ENCODE data around the gene LIPC. TPM values are rescaled to one million over a fixed set of nuclear protein-coding genes. Genes with fewer than 3 reads are reported as not detected.

The LIPC gene
- total RNA-seq, 1 experiment from 2014 or later = not detected

- Histone ChIP-seq H3K4me1 (ENCODE audit: control insufficient read depth in 1 of 2, insufficient read depth in 2 of 2, low read length in 2 of 2) (peaks cover 2 to 18% of the 10 kb centered on the region in 2 experiments; a peak in 2 of 4 replicates), H3K27ac (ENCODE audit: low read depth, low read length) (no peak overlapping the region), H2AFZ (ENCODE audit: low read depth, low read length, poor library complexity, severe bottlenecking) (no peak overlapping the region), H3K9ac (ENCODE audit: low read length) (no peak overlapping the region), H3K9me3 (ENCODE audit: control insufficient read depth in 1 of 2, insufficient read depth in 1 of 2, low read depth in 1 of 2, low read length in 2 of 2) (no peaks in the 10 kb centered on the region), H3K4me3 (replicated peaks in 1 of 2; ENCODE audit: low read depth in 1 of 2, low read length in 2 of 2) (no peak overlapping the region), H3K27me3 (ENCODE audit: insufficient read depth, low read length) (no peaks in the 10 kb centered on the region), H3K36me3 (ENCODE audit: control insufficient read depth in 1 of 2, insufficient read depth in 2 of 2, low read length in 2 of 2) (no peaks in the 10 kb centered on the region), H3K9me2 (ENCODE audit: insufficient read depth) (no peaks in the 10 kb centered on the region), H4K20me1 (ENCODE audit: insufficient read depth) (no peaks in the 10 kb centered on the region), H3K79me2 (ENCODE audit: insufficient read depth, low read length) (no peaks in the 10 kb centered on the region), H3K4me2 (ENCODE audit: low read length) (no peak overlapping the region)
- RAD21 ChIA-PET (ENCODE audit: low non-redundant PET in 1 of 2, low total read pairs in 2 of 2, uncharacterized antibody in 2 of 2, unreplicated experiment in 2 of 2) = no interaction called here
- ATAC-seq = no peak
- POLR2A ChIA-PET = no interaction called here
- intact Hi-C loops (cut with micrococcal nuclease) = no loop called here
- CTCF ChIA-PET = no interaction called here
- DNase-seq (ENCODE audit: low read depth, low spot score) = no peak
- TF ChIP-seq FOSL1 (IDR thresholded peaks at IDR 0.05; ENCODE audit: low read depth) (no peak), ZNF274 (IDR thresholded peaks at IDR 0.05; ENCODE audit: low read depth, low read length) (no peak), MAX (IDR thresholded peaks at IDR 0.05) (no peak), EGR1 (IDR thresholded peaks at IDR 0.05; ENCODE audit: low read depth) (no peak), EZH2phosphoT487 (IDR thresholded peaks at IDR 0.05; ENCODE audit: borderline replicate concordance) (no peak), SP1 (IDR thresholded peaks at IDR 0.05; ENCODE audit: low read depth) (no peak), SRF (IDR thresholded peaks at IDR 0.05; ENCODE audit: low read depth) (no peak), POLR2AphosphoS5 (IDR thresholded peaks at IDR 0.05; ENCODE audit: low read depth, low read length) (no peak), POLR2A (IDR thresholded peaks at IDR 0.05; ENCODE audit: borderline replicate concordance, extremely low read depth, insufficient read depth, insufficient read length) (no peak), YY1 (IDR thresholded peaks at IDR 0.05; ENCODE audit: extremely low read depth, insufficient replicate concordance, low read depth, low read length) (no peak), JUND (IDR thresholded peaks at IDR 0.05) (no peak), SIN3A (IDR thresholded peaks at IDR 0.05; ENCODE audit: low read depth) (no peak), RAD21 (IDR thresholded peaks at IDR 0.05; ENCODE audit: low read depth) (no peak), ELF1 (IDR thresholded peaks at IDR 0.05; ENCODE audit: borderline replicate concordance, low read depth) (no peak), ZFX (IDR thresholded peaks at IDR 0.05) (no peak), TCF7L2 (IDR thresholded peaks at IDR 0.05; ENCODE audit: borderline replicate concordance, extremely low read depth, insufficient read depth, insufficient read length) (no peak)
- TF ChIP-seq, protein P1, sequence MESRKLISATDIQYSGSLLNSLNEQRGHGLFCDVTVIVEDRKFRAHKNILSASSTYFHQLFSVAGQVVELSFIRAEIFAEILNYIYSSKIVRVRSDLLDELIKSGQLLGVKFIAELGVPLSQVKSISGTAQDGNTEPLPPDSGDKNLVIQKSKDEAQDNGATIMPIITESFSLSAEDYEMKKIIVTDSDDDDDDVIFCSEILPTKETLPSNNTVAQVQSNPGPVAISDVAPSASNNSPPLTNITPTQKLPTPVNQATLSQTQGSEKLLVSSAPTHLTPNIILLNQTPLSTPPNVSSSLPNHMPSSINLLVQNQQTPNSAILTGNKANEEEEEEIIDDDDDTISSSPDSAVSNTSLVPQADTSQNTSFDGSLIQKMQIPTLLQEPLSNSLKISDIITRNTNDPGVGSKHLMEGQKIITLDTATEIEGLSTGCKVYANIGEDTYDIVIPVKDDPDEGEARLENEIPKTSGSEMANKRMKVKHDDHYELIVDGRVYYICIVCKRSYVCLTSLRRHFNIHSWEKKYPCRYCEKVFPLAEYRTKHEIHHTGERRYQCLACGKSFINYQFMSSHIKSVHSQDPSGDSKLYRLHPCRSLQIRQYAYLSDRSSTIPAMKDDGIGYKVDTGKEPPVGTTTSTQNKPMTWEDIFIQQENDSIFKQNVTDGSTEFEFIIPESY (IDR thresholded peaks at IDR 0.05; ENCODE audit: extremely low read depth, insufficient replicate concordance, low read length) = no peak
- TF ChIP-seq, protein P2, sequence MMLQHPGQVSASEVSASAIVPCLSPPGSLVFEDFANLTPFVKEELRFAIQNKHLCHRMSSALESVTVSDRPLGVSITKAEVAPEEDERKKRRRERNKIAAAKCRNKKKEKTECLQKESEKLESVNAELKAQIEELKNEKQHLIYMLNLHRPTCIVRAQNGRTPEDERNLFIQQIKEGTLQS (IDR thresholded peaks at IDR 0.05) = no peak
- BruUV-seq (replicated peaks) = no TSS peak
Measured at GRCh38 chr15:58504674-58505234, 73.0 kb downstream of the LIPC start.
